Measurements from ENCODE around the gene PERM1. TPM values are rescaled to one million over a fixed set of nuclear protein-coding genes. Genes with fewer than 3 reads are reported as not detected.

Gene PERM1
- total and polyA plus RNA-seq, 2 donors (not counting 1 experiment from before 2014, with no cell fraction given): not detected

GRCh38 chr1:960363-961131 is 21.3 kb downstream of the PERM1 start, which contains the start of gene KLHL17:
Gene KLHL17 (plus strand): TSS chr1:960584. CDS start chr1:960694, 110 bp downstream.
- DNase-seq (peak; percentile 82), ATAC-seq (ENCODE audit: low read depth) (peak; percentile 61)
- Histone ChIP-seq H3K36me3 (replicated peaks in 1 of 2; ENCODE audit: control extremely low read depth in 1 of 2, control insufficient read depth in 1 of 2, extremely low read depth in 1 of 2, insufficient read depth in 2 of 2, low read length in 1 of 2) (peaks cover 0 to 17% of the 10 kb centered on the region in 2 experiments), H2AFZ (ENCODE audit: insufficient read depth, low read depth, low read length, poor library complexity, severe bottlenecking) (peak within 1 kb of the TSS; percentile 98), H3K4me2 (replicated peaks; ENCODE audit: low read depth, low read length, poor library complexity, severe bottlenecking) (peak within 1 kb of the TSS; percentile 83), H3K9ac (ENCODE audit: low read length) (peak within 1 kb of the TSS; percentile 98), H3K27me3 (replicated peaks in 1 of 4; ENCODE audit: control extremely low read depth in 1 of 4, control insufficient read depth in 3 of 4, insufficient read depth in 4 of 4, low read length in 3 of 4) (no peaks in the 10 kb centered on the region), H3K79me2 (ENCODE audit: control insufficient read depth, insufficient read depth, low read length) (peaks cover 21% of the 10 kb centered on the region), H3K4me3 (ENCODE audit: control extremely low read depth in 1 of 5, extremely low read depth in 1 of 5, insufficient read depth in 1 of 5, low read depth in 2 of 5, low read length in 4 of 5) (peak within 1 kb of the TSS in 4 of 5 experiments; percentile 40 to 93 (median 60)), H3K4me1 (ENCODE audit: control insufficient read depth in 2 of 2, insufficient read depth in 2 of 2, low read length in 2 of 2) (peaks cover 24 to 39% of the 10 kb centered on the region in 2 donors), H3K27ac (ENCODE audit: low read length in 2 of 2) (peak within 1 kb of the TSS in 1 of 2 donors; percentile 64), H4K20me1 (ENCODE audit: control insufficient read depth, insufficient read depth, low read length, poor library complexity, severe bottlenecking) (peaks cover 35% of the 10 kb centered on the region), H3K9me3 (ENCODE audit: control extremely low read depth in 1 of 3, control insufficient read depth in 2 of 3, insufficient read depth in 1 of 3, low read length in 2 of 3) (no peaks in the 10 kb centered on the region)
- Mint-ChIP-seq H3K27ac (peak within 1 kb of the TSS; percentile 77), H3K4me3 (peak within 1 kb of the TSS; percentile 88), H3K9me3 (ENCODE audit: insufficient read depth) (no peaks in the 10 kb centered on the region), H3K4me1 (peaks cover 14% of the 10 kb centered on the region), H3K27me3 (no peaks in the 10 kb centered on the region)
- TF ChIP-seq EZH2 (IDR thresholded peaks at IDR 0.05; ENCODE audit: borderline replicate concordance, insufficient read depth, low read depth, low read length, poor library complexity, severe bottlenecking) (no peak), CTCF (IDR thresholded peaks at IDR 0.05) (no peak)
- intact Hi-C loops (cut with micrococcal nuclease): no loop called here
- CTCF ChIA-PET: no interaction called here
- POLR2A ChIA-PET: no interaction called here
- WGBS (ENCODE audit: insufficient coverage): under 1% methylated on average over 109 of the region's 109 CpGs
